Neuron (in vitro differentiated cells): Measurements from ENCODE around the gene GMPPA.

Experiments
- H2AFZ ChIP-seq: one replicate; pipeline ENCODE4 v1.6.1; 2013; ENCODE audit warnings: low read depth, mild to moderate bottlenecking, inconsistent platforms, low read length, moderate library complexity
- H3K27me3 ChIP-seq: one replicate; pipeline ENCODE4 v1.6.1; 2013; ENCODE audit warnings: low read length; ENCODE audit not compliant: insufficient read depth
- H3K36me3 ChIP-seq: one replicate; pipeline ENCODE4 v1.6.1; 2013; ENCODE audit warnings: low read length; ENCODE audit not compliant: insufficient read depth
- H3K4me1 ChIP-seq: one replicate; pipeline ENCODE4 v1.6.1; 2013; ENCODE audit warnings: low read length; ENCODE audit not compliant: insufficient read depth
- H3K4me3 ChIP-seq: 2 replicates; pipeline ENCODE4 v1.5.1; 2013; ENCODE audit warnings: mild to moderate bottlenecking, low read length, moderate library complexity
- H3K9me3 ChIP-seq: one replicate; pipeline ENCODE4 v1.6.1; 2013; ENCODE audit warnings: low read length

GMPPA gene

GRCh38 chr2:219498280-219499057 is at the start of gene GMPPA:
Gene GMPPA (plus strand): TSS chr2:219498891. CDS start chr2:219499976, 1,085 bp downstream.
- Histone ChIP-seq H3K9me3 (peaks cover 6% of the 10 kb centered on the region), H3K4me1 (peaks cover 15% of the 10 kb centered on the region), H3K27me3 (peaks cover 19% of the 10 kb centered on the region), H3K4me3 (peak within 1 kb of the TSS; percentile 60), H2AFZ (peak within 1 kb of the TSS; percentile 93), H3K36me3 (no peaks in the 10 kb centered on the region)

- no peaks in the 10 kb centered on the region for H3K9me3 ChIP-seq
- H2AFZ ChIP-seq = no peak overlapping the region
- no peak overlapping the region for H3K4me3 ChIP-seq
- H3K4me1 ChIP-seq = peaks cover 33% of the 10 kb centered on the region
- H3K27me3 ChIP-seq = no peaks in the 10 kb centered on the region
- H3K36me3 ChIP-seq = no peaks in the 10 kb centered on the region
Observed at GRCh38 chr2:219449609-219450008, 49.1 kb upstream of the GMPPA start.

DNA sequence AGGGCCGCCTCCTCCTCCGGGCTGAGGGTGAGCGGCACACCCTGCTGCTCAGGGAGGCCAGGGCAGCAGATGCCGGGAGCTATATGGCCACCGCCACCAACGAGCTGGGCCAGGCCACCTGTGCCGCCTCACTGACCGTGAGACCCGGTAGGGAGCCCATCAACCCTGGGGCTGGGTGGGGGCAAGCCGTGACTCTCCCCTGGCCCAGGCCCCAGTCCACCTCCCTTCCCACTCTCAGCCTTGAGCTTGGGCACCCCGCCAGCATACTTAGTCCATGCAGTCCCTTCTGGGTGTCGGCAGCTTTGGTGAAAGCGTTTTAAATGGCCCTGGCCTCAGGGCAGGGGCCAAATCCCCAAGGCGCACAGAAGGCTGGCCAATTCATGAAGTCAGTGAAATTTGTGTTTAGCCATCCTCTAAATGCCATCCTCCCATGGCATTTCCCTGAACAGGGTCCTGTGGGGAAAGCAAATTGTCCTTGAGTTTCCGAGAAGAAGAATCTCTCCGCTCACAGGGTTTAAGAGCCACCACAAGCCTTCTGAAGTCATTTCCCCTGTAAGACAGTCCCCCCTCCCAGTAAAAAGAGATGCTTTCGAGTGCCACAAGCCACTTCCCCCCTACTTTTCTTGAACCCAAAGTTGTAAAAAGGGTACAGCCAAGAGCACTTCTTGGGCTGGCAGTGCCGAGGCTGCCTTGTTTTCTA is 46.9 kb upstream of the GMPPA start:
- no peaks in the 10 kb centered on the region for H3K27me3 ChIP-seq
- peaks cover 15% of the 10 kb centered on the region for H3K4me1 ChIP-seq
- no peak overlapping the region for H3K4me3 ChIP-seq
- no peaks in the 10 kb centered on the region for H3K9me3 ChIP-seq
- no peaks in the 10 kb centered on the region for H3K36me3 ChIP-seq
- no peak overlapping the region for H2AFZ ChIP-seq

DNA sequence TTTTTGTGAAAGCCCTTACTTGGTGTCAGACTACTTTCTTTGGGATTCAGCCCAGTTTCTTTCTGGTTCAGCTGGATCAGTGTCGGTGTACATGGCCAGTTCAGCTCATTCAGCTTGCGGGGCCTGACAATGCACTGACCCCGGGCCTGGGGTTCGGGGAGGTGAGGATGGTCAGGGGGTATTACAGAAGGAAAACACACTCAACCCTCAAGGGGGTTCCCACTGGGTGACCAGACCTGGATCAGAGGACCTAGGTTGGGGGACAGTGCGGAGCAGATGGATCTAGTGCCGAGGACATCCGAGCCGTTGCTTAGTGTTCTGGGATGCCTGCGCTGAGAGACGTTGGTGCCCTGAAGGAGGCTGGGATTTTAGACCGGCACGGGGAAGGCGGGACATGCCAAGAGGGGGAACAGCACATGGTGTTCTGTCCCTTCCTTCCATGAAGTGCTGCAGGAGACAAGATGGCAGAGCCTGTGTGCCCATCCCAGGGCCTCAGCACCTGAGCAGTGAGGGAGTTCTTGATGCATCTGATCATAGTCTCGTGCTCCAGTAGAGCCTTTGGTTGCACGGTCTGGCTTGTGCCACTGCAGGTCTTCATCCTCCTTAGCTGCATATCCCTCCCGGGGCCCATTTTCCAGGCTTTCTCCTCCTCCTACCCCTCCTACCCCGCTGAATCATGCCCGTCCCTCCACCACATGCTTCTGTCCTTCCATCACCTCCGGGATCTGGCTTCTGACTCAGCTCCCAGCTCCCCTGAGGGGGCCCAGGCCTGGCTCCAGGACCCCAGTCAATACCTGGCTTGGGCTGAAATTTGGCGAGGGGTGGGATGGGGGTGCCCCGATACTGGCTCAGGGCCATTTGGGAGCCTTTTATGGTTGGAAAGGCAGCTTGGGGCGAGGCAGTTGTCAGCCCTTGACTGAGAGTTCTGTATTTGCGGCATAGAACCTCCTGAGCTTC is 46.1 kb upstream of the GMPPA start:
- no peak overlapping the region for H2AFZ ChIP-seq
- H3K36me3 ChIP-seq = no peaks in the 10 kb centered on the region

DNA sequence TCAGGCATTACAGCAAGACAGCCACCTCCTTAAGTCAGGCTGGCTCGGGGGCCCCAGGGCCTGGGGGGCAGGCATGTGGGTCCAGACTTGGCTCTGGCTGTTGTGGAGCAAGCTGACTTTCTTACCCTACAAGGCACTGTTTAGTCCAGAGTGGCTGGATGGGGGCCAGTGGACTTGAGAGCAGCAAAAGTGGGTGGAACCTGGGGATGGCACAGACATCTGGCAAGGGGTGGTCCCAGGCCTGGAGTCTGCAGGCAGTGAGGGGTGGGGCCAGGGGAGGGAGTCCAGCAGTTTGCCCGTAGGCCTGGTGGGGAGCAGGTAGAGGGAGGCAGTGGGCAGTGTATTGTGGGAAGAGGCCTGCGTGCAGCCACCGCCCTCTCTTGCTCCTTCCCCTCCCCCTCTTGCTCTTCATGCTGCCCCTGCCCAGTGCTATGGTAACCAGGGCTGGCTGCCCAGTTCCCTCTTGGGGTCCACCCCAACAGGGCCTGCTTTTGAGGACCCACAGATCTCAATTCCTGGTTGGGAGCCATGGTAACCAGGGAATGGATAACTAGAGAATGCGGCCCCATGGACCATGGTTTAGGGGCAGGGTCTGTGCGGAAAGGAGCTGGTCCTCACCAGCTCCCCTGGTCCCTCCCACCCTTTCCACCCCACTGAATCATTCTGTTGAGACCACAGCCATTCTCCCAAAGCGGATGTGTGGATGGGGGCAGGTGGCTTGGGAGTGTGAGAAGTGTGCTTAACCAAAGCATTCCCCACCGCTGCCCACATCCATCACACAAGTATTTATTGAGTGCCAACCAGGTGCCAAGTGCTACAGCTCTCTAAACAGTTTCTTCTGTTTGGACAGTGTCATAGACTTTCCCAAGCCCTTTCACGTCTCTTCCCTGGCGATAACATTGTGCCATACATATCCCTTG is 44.8 kb upstream of the GMPPA start:
- H3K4me3 ChIP-seq = no peak overlapping the region

More for the DNA sequence above, 46.1 kb upstream of the GMPPA start:
- Histone ChIP-seq H3K27me3 (no peaks in the 10 kb centered on the region), H3K9me3 (no peaks in the 10 kb centered on the region), H3K4me3 (no peak overlapping the region), H3K4me1 (peaks cover 13% of the 10 kb centered on the region)

GRCh38 chr2:219455581-219455980 is 43.1 kb upstream of the GMPPA start:
- H2AFZ ChIP-seq = no peak overlapping the region
- no peaks in the 10 kb centered on the region for H3K9me3 ChIP-seq
- H3K36me3 ChIP-seq = no peaks in the 10 kb centered on the region
- H3K4me1 ChIP-seq = peaks cover 36% of the 10 kb centered on the region
- H3K4me3 ChIP-seq = no peak overlapping the region
- H3K27me3 ChIP-seq = no peaks in the 10 kb centered on the region

More for the DNA sequence above, 44.8 kb upstream of the GMPPA start:
- H2AFZ ChIP-seq = no peak overlapping the region
- H3K9me3 ChIP-seq = no peaks in the 10 kb centered on the region
- H3K4me1 ChIP-seq = peaks cover 21% of the 10 kb centered on the region
- no peaks in the 10 kb centered on the region for H3K27me3 ChIP-seq
- H3K36me3 ChIP-seq = no peaks in the 10 kb centered on the region

DNA sequence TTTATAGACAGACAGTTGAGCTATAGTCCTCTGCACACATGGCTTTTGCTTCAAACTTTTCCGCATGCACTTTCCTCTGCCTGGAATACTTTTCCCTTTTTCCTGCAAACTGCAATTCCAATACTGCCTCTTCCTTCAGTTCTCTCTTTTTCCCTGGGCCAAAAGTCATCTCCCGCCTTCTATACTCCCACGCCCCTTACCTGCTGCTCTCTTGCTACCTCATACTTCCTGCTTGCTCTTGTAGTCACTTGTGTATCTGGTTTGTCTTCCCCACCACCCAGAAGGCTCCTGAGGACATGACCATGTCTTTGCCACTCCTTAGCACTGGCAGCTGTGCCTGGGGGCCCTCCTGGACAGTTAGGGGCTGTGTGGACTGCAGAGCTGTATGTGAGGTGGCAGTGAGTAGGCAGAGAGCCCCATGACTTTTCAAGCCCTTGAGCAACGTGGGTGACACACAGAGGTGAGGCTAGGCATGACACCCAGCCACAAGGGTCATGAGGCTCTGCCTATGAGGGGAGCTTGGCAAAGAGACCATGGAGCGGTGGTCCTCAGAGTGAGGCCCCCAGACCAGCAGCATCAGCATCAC is 40.8 kb upstream of the GMPPA start:
- no peak overlapping the region for H3K4me3 ChIP-seq
- no peaks in the 10 kb centered on the region for H3K9me3 ChIP-seq
- peaks cover 2% of the 10 kb centered on the region for H3K36me3 ChIP-seq
- peaks cover 44% of the 10 kb centered on the region for H3K4me1 ChIP-seq
- no peak overlapping the region for H2AFZ ChIP-seq
- no peaks in the 10 kb centered on the region for H3K27me3 ChIP-seq

DNA sequence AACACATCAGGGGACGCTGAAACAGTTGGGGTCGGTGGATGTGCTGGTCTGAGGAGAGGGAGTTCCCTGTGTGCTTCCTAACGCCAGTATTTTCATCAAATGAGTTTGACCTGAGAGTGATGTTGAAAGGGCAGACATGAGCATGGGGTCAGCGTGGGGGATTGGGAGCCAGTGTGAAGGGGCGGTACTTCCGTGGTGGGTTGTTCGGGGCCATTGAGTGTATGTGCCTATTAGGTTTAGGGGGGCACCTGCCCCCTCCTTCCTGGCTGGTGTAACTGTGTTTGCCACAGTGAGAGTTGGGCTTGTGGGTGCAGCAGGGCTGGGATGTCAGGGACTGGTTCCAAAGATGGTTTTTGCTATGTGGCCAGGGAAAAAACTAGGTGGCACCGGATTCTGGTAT is 39.7 kb upstream of the GMPPA start:
- Histone ChIP-seq H3K27me3 (no peaks in the 10 kb centered on the region), H3K4me1 (peaks cover 34% of the 10 kb centered on the region), H2AFZ (no peak overlapping the region), H3K4me3 (no peak overlapping the region), H3K9me3 (no peaks in the 10 kb centered on the region), H3K36me3 (peaks cover 2% of the 10 kb centered on the region)

GRCh38 chr2:219459460-219460311 is 39.0 kb upstream of the GMPPA start:
- H3K4me1 ChIP-seq = peaks cover 30% of the 10 kb centered on the region
- peaks cover 2% of the 10 kb centered on the region for H3K36me3 ChIP-seq
- peak overlapping the region; percentile 21 for H2AFZ ChIP-seq
- H3K4me3 ChIP-seq = no peak overlapping the region
- no peaks in the 10 kb centered on the region for H3K9me3 ChIP-seq
- H3K27me3 ChIP-seq = no peaks in the 10 kb centered on the region

DNA sequence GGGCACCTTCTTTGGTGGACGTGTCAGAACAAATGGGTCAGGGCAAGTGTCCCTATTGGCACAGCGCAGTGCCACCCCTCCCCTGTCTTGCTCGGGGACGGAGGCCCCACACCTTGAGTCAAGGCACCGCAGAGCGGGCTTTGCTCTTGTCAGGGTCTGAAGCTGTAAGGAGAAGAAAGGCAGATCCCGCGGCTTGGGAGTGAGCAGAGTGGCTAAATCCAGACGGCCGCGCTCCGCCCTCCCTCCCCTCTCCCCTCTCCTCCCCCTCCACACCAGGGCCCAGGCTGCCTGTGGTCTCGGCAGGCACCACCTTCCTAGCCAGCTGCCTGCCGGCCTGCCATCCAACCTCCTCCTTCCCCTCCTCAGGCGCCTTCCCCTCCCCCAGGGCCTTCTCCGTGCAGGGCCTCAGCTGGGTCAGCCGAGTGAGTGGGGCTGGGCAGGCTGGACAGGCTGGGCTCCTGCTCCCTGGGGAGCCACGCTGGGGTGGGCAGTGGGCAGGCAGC is 38.2 kb upstream of the GMPPA start:
- H3K4me3 ChIP-seq = no peak overlapping the region
- no peaks in the 10 kb centered on the region for H3K9me3 ChIP-seq
- no peaks in the 10 kb centered on the region for H3K27me3 ChIP-seq

DNA sequence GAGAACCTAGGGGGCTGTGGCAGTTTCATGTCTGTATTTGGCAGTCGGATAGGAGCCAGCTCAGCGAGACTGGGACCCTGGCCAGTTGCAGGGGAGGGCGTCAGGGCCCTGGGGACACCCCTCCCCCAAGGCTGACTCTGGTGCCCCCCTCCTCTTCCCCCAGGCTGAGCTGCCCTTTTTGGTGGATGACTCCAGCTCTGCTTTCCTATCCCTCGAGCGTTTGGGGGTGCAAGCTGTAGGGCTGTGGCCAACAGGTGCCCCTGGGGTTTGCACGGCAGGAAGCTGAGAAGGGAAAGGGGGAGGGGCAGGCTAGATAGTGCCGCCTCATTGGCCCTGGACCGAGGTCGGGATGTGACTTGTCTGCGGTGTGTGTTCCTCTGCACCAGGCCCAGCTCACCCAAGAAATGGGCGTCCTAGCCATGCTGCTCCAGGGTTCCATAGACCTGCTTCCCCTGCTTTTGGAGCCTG is 37.6 kb upstream of the GMPPA start:
- H3K4me3 ChIP-seq = no peak overlapping the region
- H3K4me1 ChIP-seq = peaks cover 30% of the 10 kb centered on the region
- H3K27me3 ChIP-seq = no peaks in the 10 kb centered on the region
- no peak overlapping the region for H2AFZ ChIP-seq
- peaks cover 2% of the 10 kb centered on the region for H3K36me3 ChIP-seq
- H3K9me3 ChIP-seq = no peaks in the 10 kb centered on the region

More for the DNA sequence above, 38.2 kb upstream of the GMPPA start:
- peaks cover 2% of the 10 kb centered on the region for H3K36me3 ChIP-seq
- H2AFZ ChIP-seq = peak overlapping the region; percentile 21
- peaks cover 30% of the 10 kb centered on the region for H3K4me1 ChIP-seq
